DND-41 (cell line): Measurements from ENCODE around the gene REN.

Experiments
- ATAC-seq: fragments of 200-7000 bp; cut with Tn5 transposase; 3 replicates; pipeline ENCODE4 v1.9.1; 2021; ENCODE audit warnings: low read depth; ENCODE audit not compliant: insufficient read depth
- DNase-seq: peaks from one replicate; pipeline ENCODE4 v3.0.0-alpha.2; 2020
- H2AFZ ChIP-seq: 2 replicates; pipeline ENCODE4 v1.6.0; 2012; ENCODE audit warnings: low read depth, low read length
- H3K27ac ChIP-seq: 2 replicates; pipeline ENCODE4 v1.5.1; 2012; ENCODE audit warnings: low read length, inconsistent platforms
- H3K27me3 ChIP-seq: fragments of 200-600 bp; sonication (generic); 2 replicates; pipeline ENCODE4 v1.6.0; 2012; ENCODE audit warnings: low read length, mild to moderate bottlenecking, inconsistent platforms; ENCODE audit not compliant: insufficient read depth, poor library complexity
- H3K36me3 ChIP-seq: 2 replicates; pipeline ENCODE4 v1.5.1; 2012; ENCODE audit warnings: low read length, inconsistent platforms; ENCODE audit not compliant: insufficient read depth
- H3K4me1 ChIP-seq: 2 replicates; pipeline ENCODE4 v1.5.1; 2012; ENCODE audit warnings: mild to moderate bottlenecking, low read length; ENCODE audit not compliant: insufficient read depth
- H3K4me2 ChIP-seq: 2 replicates; pipeline ENCODE4 v1.6.0; 2012; ENCODE audit warnings: mild to moderate bottlenecking, moderate library complexity, low read length, inconsistent platforms; ENCODE audit not compliant: insufficient read depth
- H3K4me3 ChIP-seq, 2 experiments: fragments of 200-600 bp in 1 of 2; shearing (Covaris generic) in 1 of 2; 2 replicates each; pipeline ENCODE4 v1.5.1; 2012 to 2016; ENCODE audit warnings: inconsistent platforms in 2 of 2, low read length in 2 of 2, mild to moderate bottlenecking in 2 of 2, low read depth in 1 of 2, moderate library complexity in 1 of 2
- H3K79me2 ChIP-seq: 2 replicates; pipeline ENCODE4 v1.6.0; 2012; ENCODE audit warnings: low read length, inconsistent platforms; ENCODE audit not compliant: insufficient read depth
- H3K9ac ChIP-seq: 2 replicates; pipeline ENCODE4 v1.6.0; 2012; ENCODE audit warnings: low read depth, mild to moderate bottlenecking, inconsistent platforms, low read length, moderate library complexity
- H3K9me3 ChIP-seq: 2 replicates; pipeline ENCODE4 v1.5.1; 2012; ENCODE audit warnings: low read length, moderate library complexity, mild to moderate bottlenecking, inconsistent platforms; ENCODE audit not compliant: insufficient read depth, severe bottlenecking
- H4K20me1 ChIP-seq: 2 replicates; pipeline ENCODE4 v1.6.0; 2012; ENCODE audit warnings: low read length; ENCODE audit not compliant: insufficient read depth
- CTCF ChIP-seq: IDR thresholded peaks from 2 replicates; pipeline ENCODE4 v1.5.1; 2012; ENCODE audit warnings: borderline replicate concordance, low read length, moderate library complexity, mild to moderate bottlenecking; ENCODE audit not compliant: poor library complexity, severe bottlenecking; ENCODE audit errors: extremely low read depth
- EZH2 ChIP-seq: IDR thresholded peaks from 3 replicates; pipeline ENCODE4 v1.6.1; 2012; ENCODE audit warnings: borderline replicate concordance, low read depth, mild to moderate bottlenecking, moderate library complexity, low read length, inconsistent platforms; ENCODE audit not compliant: severe bottlenecking

REN gene

GRCh38 chr1:204130981-204131892 is 34.9 kb downstream of the REN start:
- ATAC-seq = no peak
- no peak for DNase-seq

DNA sequence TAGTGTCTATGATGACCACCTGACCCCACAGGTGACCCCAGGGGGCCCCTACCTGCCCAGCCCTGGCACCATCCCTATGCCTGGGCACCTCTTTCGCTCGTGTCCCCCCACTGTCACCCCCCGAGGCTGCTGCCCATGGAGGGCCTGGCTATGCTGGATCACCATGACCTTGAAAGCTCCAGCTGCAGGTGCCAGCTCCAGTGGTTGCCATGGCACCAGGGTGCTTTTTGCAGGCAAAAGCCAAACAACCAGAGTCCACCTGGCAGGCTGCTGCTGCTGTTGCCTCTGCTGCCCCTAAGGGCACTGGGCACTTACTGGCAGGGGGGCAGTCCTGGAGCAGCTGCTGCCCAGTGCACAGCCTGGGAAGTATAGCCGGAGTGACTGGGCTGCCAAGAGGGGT is 36.0 kb downstream of the REN start:
- H4K20me1 ChIP-seq = no peaks in the 10 kb centered on the region

More at GRCh38 chr1:204130981-204131892, 34.9 kb downstream of the REN start:
- Histone ChIP-seq H3K4me1 (peaks cover 4% of the 10 kb centered on the region), H2AFZ (no peak overlapping the region), H3K36me3 (no peaks in the 10 kb centered on the region), H3K9ac (no peak overlapping the region), H3K27ac (no peak overlapping the region), H3K4me3 (no peak overlapping the region), H3K27me3 (no peaks in the 10 kb centered on the region), H3K4me2 (no peak overlapping the region), H4K20me1 (no peaks in the 10 kb centered on the region), H3K9me3 (no peaks in the 10 kb centered on the region), H3K79me2 (no peaks in the 10 kb centered on the region)
- TF ChIP-seq EZH2 = no peak
- TF ChIP-seq CTCF = no peak

DNA sequence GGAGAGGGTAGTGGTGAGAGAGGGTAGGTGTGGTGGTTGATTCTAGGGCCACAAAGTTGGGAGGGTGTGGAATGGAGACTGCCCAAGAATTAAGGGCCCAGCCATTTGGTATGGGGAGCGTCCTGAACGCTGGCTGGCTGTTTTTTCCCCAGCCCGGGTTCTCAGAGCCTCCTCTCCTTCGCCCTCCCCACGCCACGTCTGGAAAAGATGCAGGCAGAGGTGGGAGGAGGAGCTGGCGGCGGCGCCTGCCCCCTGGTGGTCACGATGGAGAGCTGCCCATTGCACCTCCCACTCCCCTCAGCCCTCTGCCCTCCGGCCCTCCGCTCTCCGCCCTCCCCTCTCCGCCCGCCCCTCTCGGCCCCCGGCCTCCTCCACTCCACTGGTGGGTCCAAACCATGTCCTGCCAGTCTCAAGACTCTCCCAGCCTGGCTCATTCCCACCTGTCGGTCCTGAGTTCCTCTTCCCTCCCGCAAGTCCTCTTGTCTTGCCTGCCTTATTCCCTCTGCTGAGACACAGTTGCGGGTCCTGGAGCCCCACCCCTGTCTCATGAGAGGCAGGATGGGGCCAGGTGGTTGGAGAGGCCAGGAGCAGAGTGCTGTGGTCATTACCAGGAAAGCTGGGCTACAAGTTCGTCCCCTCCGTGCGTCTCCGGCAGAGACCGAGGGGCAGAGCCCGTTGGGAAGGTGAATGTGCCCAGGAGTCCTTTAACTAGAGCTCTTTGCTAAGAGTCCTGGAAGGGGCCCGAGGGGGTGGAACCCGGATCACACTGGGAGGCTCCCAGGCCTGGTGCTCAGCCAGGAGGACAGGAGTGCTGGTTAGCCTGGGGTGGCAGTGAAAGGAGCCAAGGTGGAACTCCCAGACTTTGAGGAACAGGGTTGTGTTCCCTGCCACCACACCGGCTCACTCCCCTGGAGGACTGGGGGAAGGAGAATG is 36.9 kb downstream of the REN start:
- Histone ChIP-seq H3K4me1 (peaks cover 4% of the 10 kb centered on the region), H3K9me3 (no peaks in the 10 kb centered on the region), H4K20me1 (no peaks in the 10 kb centered on the region), H3K4me2 (peak overlapping the region; percentile 44), H3K4me3 (no peak overlapping the region), H2AFZ (peak overlapping the region; percentile 58), H3K27me3 (no peaks in the 10 kb centered on the region), H3K79me2 (no peaks in the 10 kb centered on the region), H3K36me3 (no peaks in the 10 kb centered on the region), H3K9ac (no peak overlapping the region), H3K27ac (no peak overlapping the region)
- TF ChIP-seq CTCF (peak; percentile 86), EZH2 (no peak)
- ATAC-seq (peak; percentile 97), DNase-seq (peak; percentile 68)

More for the DNA sequence above, 36.0 kb downstream of the REN start:
- Histone ChIP-seq H3K4me3 (no peak overlapping the region), H3K27ac (no peak overlapping the region), H3K27me3 (no peaks in the 10 kb centered on the region), H3K36me3 (no peaks in the 10 kb centered on the region), H3K9me3 (no peaks in the 10 kb centered on the region), H3K79me2 (no peaks in the 10 kb centered on the region), H2AFZ (no peak overlapping the region), H3K4me1 (peaks cover 4% of the 10 kb centered on the region), H3K4me2 (no peak overlapping the region), H3K9ac (no peak overlapping the region)
- TF ChIP-seq CTCF (no peak), EZH2 (no peak)
- ATAC-seq (no peak), DNase-seq (no peak)
